GM12872 (cell line): ENCODE results near the gene DRC7.

Experiments used
- TF ChIP-seq, protein P1 (sequence below): IDR thresholded peaks from 3 replicates; pipeline ENCODE4 v1.5.1; 2011; ENCODE audit warnings: low read depth, mild to moderate bottlenecking, low read length, moderate library complexity; ENCODE audit not compliant: insufficient read depth

DRC7 gene

DNA sequence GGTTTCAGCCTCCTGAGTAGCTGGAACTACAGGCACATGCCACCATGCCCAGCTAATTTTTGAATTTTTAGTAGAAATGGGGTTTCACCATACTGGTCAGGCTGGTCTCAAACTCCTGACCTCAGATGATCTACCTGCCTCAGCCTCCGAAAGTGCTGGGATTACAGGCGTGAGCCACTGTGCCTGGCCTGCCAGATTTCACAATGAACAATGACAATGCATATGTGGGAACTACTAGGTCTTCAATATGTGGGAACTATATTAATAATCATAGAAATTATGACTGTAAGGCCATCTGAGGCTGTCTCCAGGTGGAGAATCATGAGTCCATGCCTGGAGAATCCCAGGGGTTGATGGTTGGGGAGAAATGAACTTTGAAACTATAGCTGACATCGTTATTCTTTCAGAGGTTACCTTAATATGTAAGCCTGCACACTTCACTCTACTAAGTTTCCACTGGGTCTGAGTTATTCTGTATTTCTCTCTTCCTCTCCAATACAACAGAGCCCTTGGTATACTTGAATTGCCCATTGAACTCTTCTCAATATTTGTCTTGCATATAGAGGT, 7.2 kb upstream of the DRC7 start:
- TF ChIP-seq, protein P1, sequence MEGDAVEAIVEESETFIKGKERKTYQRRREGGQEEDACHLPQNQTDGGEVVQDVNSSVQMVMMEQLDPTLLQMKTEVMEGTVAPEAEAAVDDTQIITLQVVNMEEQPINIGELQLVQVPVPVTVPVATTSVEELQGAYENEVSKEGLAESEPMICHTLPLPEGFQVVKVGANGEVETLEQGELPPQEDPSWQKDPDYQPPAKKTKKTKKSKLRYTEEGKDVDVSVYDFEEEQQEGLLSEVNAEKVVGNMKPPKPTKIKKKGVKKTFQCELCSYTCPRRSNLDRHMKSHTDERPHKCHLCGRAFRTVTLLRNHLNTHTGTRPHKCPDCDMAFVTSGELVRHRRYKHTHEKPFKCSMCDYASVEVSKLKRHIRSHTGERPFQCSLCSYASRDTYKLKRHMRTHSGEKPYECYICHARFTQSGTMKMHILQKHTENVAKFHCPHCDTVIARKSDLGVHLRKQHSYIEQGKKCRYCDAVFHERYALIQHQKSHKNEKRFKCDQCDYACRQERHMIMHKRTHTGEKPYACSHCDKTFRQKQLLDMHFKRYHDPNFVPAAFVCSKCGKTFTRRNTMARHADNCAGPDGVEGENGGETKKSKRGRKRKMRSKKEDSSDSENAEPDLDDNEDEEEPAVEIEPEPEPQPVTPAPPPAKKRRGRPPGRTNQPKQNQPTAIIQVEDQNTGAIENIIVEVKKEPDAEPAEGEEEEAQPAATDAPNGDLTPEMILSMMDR: no peak

DNA sequence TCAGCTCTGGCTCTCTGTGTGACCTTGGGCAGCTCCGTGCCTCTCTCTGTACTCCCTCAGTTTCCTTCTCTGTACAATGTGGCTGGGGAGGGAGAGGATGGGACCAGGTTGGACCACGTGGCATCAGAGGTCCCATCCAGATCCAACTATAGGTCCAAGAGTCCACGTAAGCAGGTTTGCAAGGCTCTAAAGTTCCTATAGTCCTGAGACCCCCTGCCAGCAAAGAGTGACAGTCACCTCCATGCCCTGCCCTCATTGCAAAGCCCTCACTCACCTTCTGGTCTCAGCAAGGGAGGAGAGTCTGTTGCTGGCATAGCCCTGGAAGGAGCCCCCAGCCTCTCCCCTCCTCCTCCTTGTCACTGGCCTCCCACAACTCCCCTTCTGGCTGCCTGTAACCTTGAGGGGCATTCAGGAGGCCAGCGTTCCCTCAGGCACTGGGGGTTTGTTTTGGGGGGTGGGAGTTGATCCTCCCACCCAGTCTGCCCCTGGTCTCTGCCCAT, 6.1 kb upstream of the DRC7 start:
- TF ChIP-seq, protein P1: no peak

DNA sequence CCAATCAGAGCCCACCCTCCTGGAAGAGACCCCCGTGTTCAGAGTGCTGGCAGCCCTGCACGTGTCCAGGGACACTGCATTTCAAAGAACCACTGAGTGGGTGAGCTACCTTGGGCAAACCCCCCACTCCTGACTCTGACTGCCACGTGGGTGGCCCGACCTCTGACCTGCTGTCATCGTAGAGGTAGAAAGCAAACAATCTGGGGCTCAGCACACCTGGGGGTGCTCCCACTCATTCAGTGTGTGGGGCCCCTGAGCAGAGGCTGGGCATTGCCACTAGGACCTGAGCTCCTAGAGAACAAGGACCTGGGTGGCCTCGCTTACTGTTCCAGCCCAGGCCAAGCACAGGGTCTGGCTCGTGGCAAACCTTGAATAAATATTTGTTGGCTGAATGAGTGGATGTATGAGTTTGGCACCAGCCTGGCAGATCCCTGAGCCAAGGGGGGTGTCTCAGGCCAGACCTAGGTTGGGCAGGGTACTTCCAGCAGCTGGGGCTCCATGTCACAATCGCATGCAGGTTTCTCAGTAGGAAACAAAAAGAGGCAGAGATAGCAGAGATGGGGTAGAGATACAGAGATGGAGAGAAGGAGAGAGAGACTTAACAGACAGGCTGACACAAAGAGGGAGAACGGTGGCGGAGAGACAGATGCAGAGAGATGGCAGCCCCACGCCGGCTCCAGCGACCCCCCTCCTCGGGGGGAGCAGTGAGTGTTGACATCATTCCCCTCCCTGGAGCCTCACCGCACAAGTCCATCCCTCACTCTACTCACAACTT, 5.4 kb upstream of the DRC7 start:
- TF ChIP-seq, protein P1: no peak

DNA sequence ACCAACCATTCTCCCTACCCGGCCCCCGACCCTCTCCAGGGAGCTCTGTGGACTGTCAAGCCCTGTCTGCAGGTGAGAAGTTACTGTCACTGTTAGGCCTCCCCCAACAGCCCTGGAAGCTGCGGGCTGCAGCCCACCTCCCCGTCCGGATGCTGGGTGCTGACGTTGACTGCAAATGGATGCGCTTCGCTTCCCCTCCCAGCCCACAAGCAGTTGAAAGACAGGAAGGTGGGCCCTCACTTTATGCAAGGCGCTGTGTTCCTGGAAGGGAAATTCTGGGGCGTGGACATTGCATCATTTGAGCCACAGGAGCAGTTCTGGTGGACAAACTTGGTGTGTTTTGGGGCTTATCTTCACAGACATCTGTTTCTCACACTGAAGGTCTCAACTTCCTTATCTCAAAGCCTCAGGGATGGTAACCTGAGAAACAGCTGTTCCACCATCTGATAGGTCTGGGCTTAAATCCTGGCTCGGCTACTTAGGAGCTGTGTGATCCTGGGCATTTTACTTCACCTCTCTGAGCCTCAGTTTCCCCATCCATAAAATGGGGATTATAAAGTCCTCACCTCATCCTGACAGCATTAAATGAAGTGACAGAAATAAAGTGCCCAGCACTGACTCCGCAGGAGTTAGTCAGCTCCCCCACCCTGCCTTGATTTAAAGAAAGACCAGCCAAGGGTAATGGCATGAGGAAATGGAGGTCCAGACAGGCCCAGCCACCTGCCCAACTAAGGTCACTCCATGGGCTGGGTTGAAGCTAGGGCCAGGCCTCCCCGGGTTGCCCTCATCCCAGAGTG, 4.6 kb upstream of the DRC7 start:
- TF ChIP-seq, protein P1: no peak

DNA sequence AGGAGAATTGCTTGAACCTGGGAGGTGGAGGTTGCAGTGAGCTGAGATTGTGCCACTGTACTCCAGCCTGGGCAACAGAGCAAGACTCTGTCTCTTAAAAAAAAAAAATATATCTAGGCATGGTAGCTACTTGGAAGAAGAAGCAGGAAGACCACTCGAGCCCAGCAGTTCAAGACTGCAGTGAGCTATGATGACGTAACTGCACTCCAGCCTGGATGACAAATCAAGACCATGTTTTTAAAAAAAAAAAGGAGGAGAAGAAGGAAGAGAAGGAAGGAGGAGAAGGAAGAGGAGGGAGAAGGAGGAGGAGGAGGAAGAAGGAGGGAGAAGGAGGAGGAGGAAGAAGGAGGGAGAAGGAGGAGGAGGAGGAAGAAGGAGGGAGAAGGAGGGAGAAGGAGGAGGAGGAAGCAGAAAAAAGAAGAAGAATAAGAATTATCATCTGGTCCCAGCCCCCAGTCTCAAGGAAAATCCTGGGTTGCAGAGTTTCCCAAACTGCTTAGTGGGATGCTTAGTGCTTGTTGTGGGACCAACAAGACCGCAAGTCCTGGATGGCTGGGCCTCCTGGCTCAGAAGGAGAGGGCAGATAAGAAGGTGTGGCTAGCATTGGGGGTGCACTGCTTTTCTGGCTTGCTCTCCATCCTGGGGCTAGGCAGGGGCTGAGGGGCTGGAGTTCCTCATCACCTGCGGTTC, 3.7 kb upstream of the DRC7 start:
- TF ChIP-seq, protein P1: no peak

DNA sequence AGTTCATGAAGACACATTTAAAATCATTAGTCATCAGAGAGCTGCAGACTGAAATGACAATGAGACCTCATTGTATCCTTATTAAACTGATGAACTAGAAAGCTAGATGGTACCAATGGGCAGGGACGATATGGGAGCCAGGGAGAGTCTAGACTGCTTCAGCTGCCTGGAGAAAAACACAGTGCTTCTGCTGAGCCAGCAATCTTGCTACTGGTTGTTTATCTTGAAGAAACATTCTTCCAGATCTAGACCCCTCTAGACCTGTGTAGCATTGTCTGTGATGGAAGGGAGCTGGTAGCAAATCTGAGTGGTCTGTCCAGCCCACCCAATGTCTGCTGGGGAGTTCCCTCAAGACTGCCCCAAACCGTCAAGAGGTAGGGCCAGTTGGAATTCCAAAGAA, 2.0 kb upstream of the DRC7 start:
- TF ChIP-seq, protein P1: no peak

DNA sequence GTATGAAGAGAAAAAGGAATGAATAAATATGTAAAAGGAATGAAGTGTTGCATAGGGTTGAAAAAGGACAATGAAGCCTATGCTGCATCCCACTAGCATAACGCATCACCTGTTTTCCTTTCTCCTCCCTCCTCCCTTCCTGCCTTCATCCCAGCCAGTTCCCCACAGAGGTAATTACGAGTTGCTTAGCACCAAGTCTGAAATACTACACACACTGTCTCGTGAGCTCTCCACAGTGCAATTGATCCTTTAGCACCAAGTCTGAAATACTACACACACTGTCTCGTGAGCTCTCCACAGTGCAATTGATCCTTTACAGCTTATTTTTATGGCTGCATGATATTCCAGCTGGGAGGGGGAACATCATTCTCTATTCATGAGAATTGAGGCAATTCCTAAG, 1.1 kb upstream of the DRC7 start:
- TF ChIP-seq, protein P1: no peak
